Measurements from ENCODE around the gene COL25A1. TPM values are rescaled to one million over a fixed set of nuclear protein-coding genes. Genes with fewer than 3 reads are reported as not detected.

The COL25A1 gene
- total RNA-seq, 1 donor from 2014 or later, result 3.9 TPM

GRCh38 chr4:108900018-108900580 lies 402.4 kb downstream of the COL25A1 start:
- H3K4me1 Mint-ChIP-seq (ENCODE audit: low read depth), result peaks cover 21% of the 10 kb centered on the region
- H3K9me3 Mint-ChIP-seq (ENCODE audit: low read depth), result no peaks in the 10 kb centered on the region
- DNase-seq (ENCODE audit: low spot score, unreplicated experiment), result no peak
- H3K4me3 Mint-ChIP-seq (ENCODE audit: low read depth), result no peak overlapping the region
- TF ChIP-seq CTCF (IDR thresholded peaks at IDR 0.05; ENCODE audit: unreplicated experiment), result no peak
- H3K27me3 Mint-ChIP-seq, result no peaks in the 10 kb centered on the region
- H3K27ac Mint-ChIP-seq, result no peak overlapping the region
- no peaks in the 10 kb centered on the region for H3K36me3 Mint-ChIP-seq (ENCODE audit: insufficient read depth)

GRCh38 chr4:108893468-108893867 lies 409.0 kb downstream of the COL25A1 start:
- TF ChIP-seq CTCF (IDR thresholded peaks at IDR 0.05; ENCODE audit: unreplicated experiment), result no peak
- H3K4me3 Mint-ChIP-seq (ENCODE audit: low read depth), result no peak overlapping the region
- no peaks in the 10 kb centered on the region for H3K36me3 Mint-ChIP-seq (ENCODE audit: insufficient read depth)
- H3K4me1 Mint-ChIP-seq (ENCODE audit: low read depth), result peaks cover 25% of the 10 kb centered on the region
- DNase-seq (ENCODE audit: low spot score, unreplicated experiment), result no peak
- no peaks in the 10 kb centered on the region for H3K9me3 Mint-ChIP-seq (ENCODE audit: low read depth)
- no peaks in the 10 kb centered on the region for H3K27me3 Mint-ChIP-seq
- H3K27ac Mint-ChIP-seq, result no peak overlapping the region

- DNase-seq (ENCODE audit: low spot score, unreplicated experiment), result no peak
- H3K27me3 Mint-ChIP-seq, result no peaks in the 10 kb centered on the region
- no peak for TF ChIP-seq CTCF (IDR thresholded peaks at IDR 0.05; ENCODE audit: unreplicated experiment)
- peaks cover 19% of the 10 kb centered on the region for H3K4me1 Mint-ChIP-seq (ENCODE audit: low read depth)
- no peak overlapping the region for H3K4me3 Mint-ChIP-seq (ENCODE audit: low read depth)
- H3K36me3 Mint-ChIP-seq (ENCODE audit: insufficient read depth), result no peaks in the 10 kb centered on the region
- H3K9me3 Mint-ChIP-seq (ENCODE audit: low read depth), result no peaks in the 10 kb centered on the region
- no peak overlapping the region for H3K27ac Mint-ChIP-seq
Observed at GRCh38 chr4:108891896-108892590, 410.4 kb downstream of the COL25A1 start.

- H3K9me3 Mint-ChIP-seq (ENCODE audit: low read depth), result no peaks in the 10 kb centered on the region
- peaks cover 17% of the 10 kb centered on the region for H3K4me1 Mint-ChIP-seq (ENCODE audit: low read depth)
- H3K27me3 Mint-ChIP-seq, result no peaks in the 10 kb centered on the region
- no peaks in the 10 kb centered on the region for H3K36me3 Mint-ChIP-seq (ENCODE audit: insufficient read depth)
- TF ChIP-seq CTCF (IDR thresholded peaks at IDR 0.05; ENCODE audit: unreplicated experiment), result no peak
- DNase-seq (ENCODE audit: low spot score, unreplicated experiment), result no peak
- peak overlapping the region; percentile 82 for H3K27ac Mint-ChIP-seq
- H3K4me3 Mint-ChIP-seq (ENCODE audit: low read depth), result no peak overlapping the region
Observed at GRCh38 chr4:108890484-108890881, 412.0 kb downstream of the COL25A1 start.

- Mint-ChIP-seq H3K9me3 (ENCODE audit: low read depth) (no peaks in the 10 kb centered on the region), H3K4me1 (ENCODE audit: low read depth) (peaks cover 19% of the 10 kb centered on the region), H3K4me3 (ENCODE audit: low read depth) (no peak overlapping the region), H3K27ac (peak overlapping the region; percentile 71), H3K36me3 (ENCODE audit: insufficient read depth) (no peaks in the 10 kb centered on the region), H3K27me3 (no peaks in the 10 kb centered on the region)
- no peak for DNase-seq (ENCODE audit: low spot score, unreplicated experiment)
- no peak for TF ChIP-seq CTCF (IDR thresholded peaks at IDR 0.05; ENCODE audit: unreplicated experiment)
Observed at GRCh38 chr4:108889696-108890483, 412.6 kb downstream of the COL25A1 start.
